Activated effector memory CD4-positive, alpha-beta T cell treated with Interleukin-2 at 50 U/mL for 16 hours (primary cell): ENCODE results near the gene AFAP1.

ENCODE experiments used
- DNase-seq: peaks from one replicate; pipeline ENCODE4 v3.0.0-alpha.2; 2020

Gene AFAP1

GRCh38 chr4:7747566-7747965 is 192.1 kb downstream of the AFAP1 start:
- no peak for DNase-seq

GRCh38 chr4:7747062-7747385 is 192.6 kb downstream of the AFAP1 start:
- no peak for DNase-seq

- DNase-seq = no peak
Observed at GRCh38 chr4:7746351-7747061, 193.2 kb downstream of the AFAP1 start.

DNA sequence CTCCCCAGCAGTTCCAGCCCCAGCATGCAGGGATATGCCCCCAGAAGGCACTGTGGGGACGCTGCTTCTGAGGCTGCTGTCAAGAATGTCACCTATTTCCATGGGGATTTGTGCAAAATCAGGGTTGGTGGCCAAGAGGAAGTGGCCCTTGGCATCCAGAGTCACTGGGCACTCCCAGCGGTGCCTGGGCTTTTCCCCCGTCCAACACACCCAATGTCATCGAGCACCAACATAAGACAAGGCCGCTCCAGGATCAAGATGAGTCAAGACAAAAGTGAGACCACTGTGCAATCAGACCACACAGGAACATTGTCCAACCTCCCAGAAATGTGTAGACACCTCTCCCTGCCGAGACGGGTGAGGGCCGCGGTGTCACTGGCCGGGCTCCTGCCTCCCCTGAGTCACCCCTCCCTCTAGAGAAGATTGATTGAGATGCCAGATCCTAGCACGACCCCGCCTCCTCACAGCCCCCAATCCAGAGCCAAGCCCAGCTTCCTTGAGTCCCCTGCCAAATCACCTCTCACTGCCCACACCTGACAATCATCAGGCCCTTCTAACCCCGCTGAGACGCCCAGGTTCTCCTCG is 194.3 kb downstream of the AFAP1 start:
- DNase-seq = no peak

DNA sequence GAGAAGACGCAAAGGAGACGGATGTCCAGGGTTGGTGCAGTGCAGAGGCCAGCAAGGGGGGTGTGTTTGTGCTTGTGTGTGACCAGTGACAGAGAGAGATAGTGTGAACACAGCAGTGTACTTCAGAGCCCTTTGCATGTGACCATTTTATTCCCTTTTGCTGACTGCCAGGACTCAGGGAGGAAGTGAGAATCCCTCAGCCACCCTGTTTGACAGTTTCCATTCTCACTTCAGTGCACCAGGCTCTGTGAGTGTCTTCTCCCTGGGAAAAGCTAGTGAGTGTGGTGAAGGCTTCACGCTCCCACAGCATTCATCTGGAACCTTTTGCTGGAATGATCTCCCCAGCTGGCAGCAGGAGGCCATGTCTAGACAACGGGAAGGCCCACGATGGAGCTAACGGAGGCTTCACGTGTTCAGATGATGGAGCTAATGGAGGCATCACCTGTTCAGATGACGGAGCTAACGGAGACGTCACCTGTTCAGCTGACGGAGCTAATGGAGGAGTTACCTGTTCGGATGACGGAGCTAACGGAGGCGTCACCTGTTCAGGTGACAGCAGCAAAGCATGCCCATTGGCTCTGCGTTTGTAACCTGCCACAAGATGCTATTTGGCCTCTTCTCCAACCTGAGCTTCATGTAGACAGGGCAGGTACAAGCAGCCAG is 195.4 kb downstream of the AFAP1 start:
- no peak for DNase-seq

GRCh38 chr4:7742807-7743280 is 196.8 kb downstream of the AFAP1 start:
- DNase-seq = no peak

GRCh38 chr4:7741946-7742806 is 197.5 kb downstream of the AFAP1 start:
- DNase-seq = no peak

- no peak for DNase-seq
Observed at GRCh38 chr4:7740866-7741525, 198.7 kb downstream of the AFAP1 start.

GRCh38 chr4:7739918-7740865 is 199.5 kb downstream of the AFAP1 start:
- DNase-seq = no peak

DNA sequence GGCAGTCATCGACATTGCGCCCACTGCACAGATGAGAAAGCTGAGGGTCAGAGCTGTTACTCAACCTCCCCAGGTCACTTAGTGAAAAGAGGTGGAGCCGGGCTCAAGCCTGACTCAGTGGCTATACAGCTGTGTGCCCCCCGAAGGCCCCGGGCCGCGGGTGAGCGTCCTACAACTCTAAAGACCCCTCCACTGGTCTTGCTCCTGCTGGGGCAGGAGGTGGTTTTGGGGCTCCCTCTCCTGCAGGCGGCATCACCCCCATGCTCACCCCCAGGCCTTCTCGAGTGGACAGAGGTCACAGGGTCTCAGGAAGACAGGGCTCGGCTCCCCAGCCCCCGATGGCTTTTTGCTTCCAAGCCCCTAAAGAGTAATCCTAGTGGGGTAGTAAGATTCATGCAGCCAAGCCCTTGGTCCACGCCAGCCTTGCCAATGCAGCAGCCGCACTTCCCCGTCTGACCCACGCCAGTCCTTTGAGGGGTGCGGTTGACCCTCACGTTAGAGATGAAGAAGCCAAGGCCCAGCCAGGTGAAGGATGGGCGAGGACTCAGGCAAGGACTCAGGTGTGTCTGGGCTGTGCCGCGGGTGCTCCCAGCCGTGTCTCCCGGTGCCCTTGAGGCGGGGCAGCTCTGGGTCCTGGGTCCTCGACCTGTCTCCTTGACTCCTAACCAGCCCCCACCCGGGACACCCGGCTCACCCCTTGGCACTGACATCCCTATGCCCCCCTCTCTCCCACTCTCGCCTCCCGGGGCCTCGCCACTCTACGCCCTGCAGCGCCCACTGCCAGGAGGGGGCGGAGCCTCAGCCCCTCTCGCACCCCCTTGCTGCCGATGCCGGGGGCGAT is 200.4 kb downstream of the AFAP1 start:
- DNase-seq = no peak

DNA sequence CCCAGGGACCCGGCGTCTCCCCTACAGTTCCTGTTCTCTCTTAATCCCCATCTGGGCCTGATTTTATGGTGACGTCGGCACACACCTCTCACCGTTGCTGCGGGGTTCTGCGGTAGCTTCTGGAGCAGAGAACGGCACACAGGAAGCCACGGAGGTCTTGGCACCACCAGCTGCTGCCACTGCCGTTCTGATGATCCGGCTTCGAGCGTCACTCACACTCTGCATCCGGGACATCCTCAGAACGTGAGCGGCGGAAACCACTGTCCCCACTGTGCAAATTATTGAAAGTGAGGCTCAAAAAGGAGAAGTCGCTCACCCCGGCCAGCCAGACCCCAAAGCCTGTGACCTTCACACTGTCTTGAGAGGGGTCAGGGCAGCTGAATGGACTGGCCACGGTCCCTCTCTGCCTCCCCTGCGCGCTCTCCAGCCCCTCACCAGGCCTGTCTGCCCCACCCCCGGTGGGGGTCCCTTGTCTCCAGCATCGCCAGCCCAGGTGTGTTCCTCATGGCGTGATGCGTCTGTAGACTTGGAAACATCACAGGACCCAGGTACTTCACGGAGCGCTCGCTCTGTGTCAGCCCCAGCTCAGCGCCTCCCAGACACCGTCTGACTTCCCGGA is 201.1 kb downstream of the AFAP1 start:
- no peak for DNase-seq

GRCh38 chr4:7737752-7738457 is 201.8 kb downstream of the AFAP1 start:
- no peak for DNase-seq

DNA sequence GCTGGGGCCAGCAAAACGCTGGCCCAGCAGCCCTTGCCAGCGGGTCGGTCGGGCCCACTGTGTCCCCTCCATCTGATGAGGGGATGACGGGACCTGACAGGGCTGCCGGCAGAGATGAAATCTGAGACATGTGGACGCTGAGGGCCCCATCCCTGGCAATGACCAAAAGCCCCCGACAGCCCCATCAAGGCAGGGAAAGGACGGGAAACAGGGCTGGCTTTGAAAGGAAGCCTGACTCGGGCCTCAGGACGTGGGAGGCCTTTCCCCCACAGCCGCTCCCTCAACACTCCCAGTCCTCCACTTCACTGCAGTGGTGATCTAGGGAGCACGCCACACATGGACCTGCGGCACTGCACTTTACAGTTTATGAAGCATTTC is 202.4 kb downstream of the AFAP1 start:
- no peak for DNase-seq

GRCh38 chr4:7736436-7737267 is 203.0 kb downstream of the AFAP1 start:
- no peak for DNase-seq

GRCh38 chr4:7735961-7736360 is 203.7 kb downstream of the AFAP1 start:
- DNase-seq = no peak

DNA sequence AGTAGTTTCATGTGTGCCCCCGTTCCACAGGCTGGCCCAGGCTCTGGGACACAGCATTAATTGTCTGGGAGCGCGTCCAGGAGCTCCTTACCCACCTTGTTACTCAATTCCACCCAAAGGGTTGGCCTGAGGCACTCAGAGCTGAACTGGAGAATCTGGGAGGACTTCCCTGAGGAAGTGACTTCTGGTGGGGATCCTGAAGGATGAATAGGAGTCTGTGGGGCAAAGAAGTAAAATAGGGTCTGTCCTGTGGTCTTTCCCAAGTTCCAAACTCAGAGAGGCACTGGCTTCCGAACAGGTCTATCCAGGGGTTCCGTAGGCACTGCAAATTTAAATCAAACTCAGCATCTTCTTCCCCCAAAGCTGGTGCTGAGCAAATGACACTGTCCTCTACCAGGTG is 204.3 kb downstream of the AFAP1 start:
- no peak for DNase-seq

- DNase-seq = no peak
Observed at GRCh38 chr4:7734651-7735260, 204.9 kb downstream of the AFAP1 start.
